Measurements from ENCODE around the gene PTPN14. TPM values are rescaled to one million over a fixed set of nuclear protein-coding genes. Genes with fewer than 3 reads are reported as not detected.

PTPN14 gene
- 8.5 to 11.1 TPM (median 10.3 TPM) in 5 replicates for total RNA-seq (2022; extraction: Qiagen RNA extraction; ENCODE audit: low read depth)

DNA sequence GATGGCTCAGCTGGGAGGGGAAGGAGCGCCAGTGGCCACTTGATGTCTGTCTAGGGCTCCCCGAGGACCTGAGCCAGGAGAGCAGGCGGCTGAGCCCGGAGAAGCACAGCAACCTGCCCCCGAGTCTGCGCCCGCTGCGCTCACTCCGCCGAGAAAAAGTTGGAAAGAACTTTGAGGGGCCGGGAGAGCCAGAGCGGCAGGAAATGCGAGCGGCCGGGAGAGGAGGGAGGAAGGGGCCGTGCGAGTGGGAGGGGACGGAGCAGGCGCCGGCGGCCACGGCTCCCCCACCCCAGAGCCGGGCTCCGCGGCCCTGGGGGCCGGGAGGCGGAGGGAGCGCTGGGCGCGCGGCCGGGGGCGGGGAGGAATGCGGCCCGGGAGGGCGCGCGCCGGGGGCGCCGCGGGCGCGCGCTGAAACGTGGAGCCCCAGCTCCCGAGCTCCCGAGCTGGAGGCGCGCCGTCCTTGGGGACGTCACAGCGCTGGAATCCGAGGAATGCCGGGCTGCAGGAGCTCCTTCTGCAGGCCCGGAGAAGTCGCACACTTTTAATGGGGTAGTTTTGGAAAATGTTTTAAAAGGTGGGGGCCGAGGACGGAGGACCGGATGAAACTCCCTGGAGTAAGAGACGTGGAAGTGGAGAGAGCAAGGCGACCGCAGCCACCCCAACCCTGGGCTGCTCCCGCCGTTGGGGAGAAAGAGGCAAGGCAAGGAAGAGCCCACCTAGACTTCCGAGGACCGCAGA is at the start of gene PTPN14:
PTPN14 (minus strand) TSS at position 167 of the 738 bp plus-strand sequence. CDS start 86,799 bp downstream, outside the sequence.

Other genes with a start within 250 kb of the PTPN14 start
- gene CENPF, start 51.6 kb upstream of the PTPN14 start, total RNA-seq (2022; extraction: Qiagen RNA extraction; ENCODE audit: low read depth): 75.8 to 111 TPM (median 81.2 TPM) in 5 replicates